Astrocyte of the cerebellum (primary cell): ENCODE measurements around the gene DRD1.
A peak's percentile ranks its signal among the peaks of the same experiment; 100 is the strongest.

Experiments used
- DNase-seq: peaks from one replicate; pipeline ENCODE4 v3.0.0-alpha.2; 2011; ENCODE audit warnings: low read depth
- H3K4me3 ChIP-seq: 2 replicates; pipeline ENCODE4 v1.5.1; 2011; ENCODE audit warnings: mild to moderate bottlenecking, low read depth, low read length, moderate library complexity
- CTCF ChIP-seq: IDR thresholded peaks from 2 replicates; pipeline ENCODE4 v1.5.1; 2012; ENCODE audit warnings: low read length, low read depth, moderate library complexity, mild to moderate bottlenecking; ENCODE audit errors: missing control alignments
- in situ Hi-C: cut with HindIII; loops from 2 replicates; pipeline ENCODE4 v1.10.0; 2017; ENCODE audit warnings: low sequenced_read_pairs

The DRD1 gene

GRCh38 chr5:175478008-175478383 is 34.0 kb upstream of the DRD1 start:
- in situ Hi-C loops, result no loop called here
- no peak for DNase-seq

GRCh38 chr5:175477440-175477839 is 33.5 kb upstream of the DRD1 start:
- no peak overlapping the region for H3K4me3 ChIP-seq
- in situ Hi-C loops, result no loop called here
- DNase-seq, result no peak
- TF ChIP-seq CTCF, result no peak

More at GRCh38 chr5:175478008-175478383, 34.0 kb upstream of the DRD1 start:
- H3K4me3 ChIP-seq, result peak overlapping the region; percentile 80
- no peak for TF ChIP-seq CTCF

GRCh38 chr5:175475248-175475647 is 31.3 kb upstream of the DRD1 start:
- DNase-seq, result no peak
- no peak overlapping the region for H3K4me3 ChIP-seq
- TF ChIP-seq CTCF, result no peak
- in situ Hi-C loops, result no loop called here

- TF ChIP-seq CTCF, result no peak
- in situ Hi-C loops, result no loop called here
- no peak for DNase-seq
- H3K4me3 ChIP-seq, result no peak overlapping the region
Observed at GRCh38 chr5:175472378-175472777, 28.4 kb upstream of the DRD1 start.

- no peak overlapping the region for H3K4me3 ChIP-seq
- in situ Hi-C loops, result no loop called here
- no peak for DNase-seq
- TF ChIP-seq CTCF, result no peak
Observed at GRCh38 chr5:175471628-175472027, 27.6 kb upstream of the DRD1 start.

- H3K4me3 ChIP-seq, result no peak overlapping the region
- TF ChIP-seq CTCF, result no peak
- in situ Hi-C loops, result no loop called here
- DNase-seq, result no peak
Observed at GRCh38 chr5:175471196-175471595, 27.2 kb upstream of the DRD1 start.

GRCh38 chr5:175470781-175471180 is 26.8 kb upstream of the DRD1 start:
- no peak overlapping the region for H3K4me3 ChIP-seq
- in situ Hi-C loops, result no loop called here
- TF ChIP-seq CTCF, result no peak
- no peak for DNase-seq
